HEK293T (cell line): ENCODE measurements around the gene ZBTB46.
"Not testable (repeated sequence)": the region's sequence is repeated elsewhere in the genome, so short reads cannot be mapped to it uniquely, and the experiment has no call there.

ENCODE experiments used
- BHLHE40 ChIP-seq: fragments of 450-650 bp; IDR thresholded peaks from 2 replicates; pipeline ENCODE4 v1.6.1; 2016; ENCODE audit warnings: mild to moderate bottlenecking, moderate library complexity, borderline replicate concordance
- FOXA1 ChIP-seq: fragments of 450-650 bp; IDR thresholded peaks from 2 replicates; pipeline ENCODE4 v1.6.1; 2016; ENCODE audit warnings: mild to moderate bottlenecking
- FOXK2 ChIP-seq: fragments of 450-650 bp; IDR thresholded peaks from 2 replicates; pipeline ENCODE4 v1.6.1; 2016; ENCODE audit warnings: mild to moderate bottlenecking
- NFRKB ChIP-seq: fragments of 450-650 bp; IDR thresholded peaks from 2 replicates; pipeline ENCODE4 v1.6.1; 2016; ENCODE audit warnings: mild to moderate bottlenecking, moderate library complexity
- SUZ12 ChIP-seq: fragments of 450-650 bp; IDR thresholded peaks from 2 replicates; pipeline ENCODE4 v1.6.1; 2016; ENCODE audit warnings: mild to moderate bottlenecking
- TARDBP ChIP-seq: fragments of 450-650 bp; IDR thresholded peaks from 2 replicates; pipeline ENCODE4 v1.6.1; 2016

DNA sequence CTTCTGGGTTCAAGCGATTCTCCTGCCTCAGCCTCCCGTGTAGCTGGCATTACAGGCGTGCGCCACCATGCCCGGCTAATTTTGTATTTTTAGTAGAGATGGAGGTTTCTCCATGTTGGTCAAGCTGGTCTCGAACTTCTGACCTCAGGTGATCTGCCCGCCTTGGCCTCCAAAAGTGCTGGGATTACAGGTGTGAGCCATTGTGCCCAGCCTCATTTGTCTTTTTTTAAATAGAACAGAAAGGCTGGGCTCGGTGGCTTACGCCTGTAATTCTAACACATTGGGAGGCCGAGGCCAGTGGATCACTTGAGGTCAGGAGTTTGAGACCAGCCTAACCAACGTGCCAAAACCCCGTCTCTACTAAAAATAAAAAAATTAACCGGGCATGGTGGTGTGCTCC lies 36.0 kb upstream of the ZBTB46 start:
- TF ChIP-seq FOXK2, TARDBP, FOXA1, NFRKB, BHLHE40, SUZ12: not testable (repeated sequence)
